ENCODE data around the gene YWHAE. TPM values are rescaled to one million over a fixed set of nuclear protein-coding genes. Genes with fewer than 3 reads are reported as not detected.
A peak's percentile ranks its signal among the peaks of the same experiment; 100 is the strongest.

YWHAE gene
- 358 and 964 TPM in 2 replicates for total RNA-seq (2012; rRNA removed)
- polyA plus RNA-seq (2012; rRNA removed): 774 and 817 TPM in 2 replicates
- polyA plus RNA-seq (2012; cell fraction: cytosol; rRNA removed): 140 and 369 TPM in 2 replicates
- polyA plus RNA-seq (2012; cell fraction: nucleus; rRNA removed; ENCODE audit: low replicate concordance): 42.1 and 246 TPM in 2 replicates
- Bru-seq, nascent RNA: percentile 97 among the genes with signal in this experiment
- percentile 99 among the genes with signal in this experiment for BruChase-seq, experiment 1, labeled RNA remaining after a 6-hour chase
- BruChase-seq, experiment 2, labeled RNA remaining after a 2-hour chase: percentile 95 among the genes with signal in this experiment
- long read RNA-seq, transcript YWHAE-208 (7 exons, 1,818 nt): minor isoform, 9 of 336 reads
- long read RNA-seq, transcript YWHAE-205 (2 exons, 465 nt): minor isoform, 11 of 336 reads
- long read RNA-seq, transcript YWHAE-201 (6 exons, 2,211 nt): major isoform, 290 of 336 reads
- long read RNA-seq, partial matches to known transcripts: 10 of 336 reads
- long read RNA-seq, other reads (novel, unspliced or antisense): 15 of 336 reads

DNA sequence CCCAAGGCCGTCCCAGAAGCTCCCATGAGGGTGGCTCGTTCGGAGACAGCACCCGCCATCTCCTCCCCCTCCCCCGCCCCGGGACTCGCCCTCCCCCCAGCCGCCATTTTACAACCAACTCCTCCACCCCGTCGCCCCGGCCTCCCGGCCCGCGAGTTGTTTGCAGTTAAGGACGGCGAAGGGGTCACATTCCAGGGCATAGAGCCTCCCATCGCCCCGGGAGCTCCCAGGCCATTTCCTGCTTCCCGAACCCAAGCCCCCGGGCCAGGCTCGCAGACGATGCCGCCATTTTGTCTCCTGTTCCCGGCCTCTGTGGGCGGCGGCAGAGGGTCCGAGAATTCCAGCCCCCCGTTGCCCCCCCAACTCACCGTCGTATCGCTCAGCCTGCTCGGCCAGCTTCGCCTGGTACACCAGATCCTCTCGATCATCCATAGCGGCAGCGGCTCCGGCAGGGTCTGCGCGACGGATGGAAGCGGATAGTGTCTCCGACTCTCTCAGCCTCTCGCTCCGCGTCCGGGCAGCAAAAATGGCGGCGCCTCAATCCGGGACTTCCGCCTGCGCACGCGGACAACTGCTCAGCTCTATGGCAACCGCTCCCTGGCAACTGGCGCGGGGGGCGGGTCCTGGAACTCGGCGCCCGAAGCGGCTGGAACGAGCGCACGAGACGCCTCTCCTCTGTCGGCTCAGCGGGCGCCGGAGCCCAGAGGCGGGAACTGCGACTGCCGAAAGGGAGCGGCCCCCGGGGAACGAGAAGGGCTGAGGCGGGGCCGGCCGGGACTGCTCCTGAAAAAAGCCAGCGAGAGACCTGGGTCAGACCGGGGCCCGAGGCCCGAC lies at the start of gene YWHAE:
Gene YWHAE (minus strand): TSS at position 544 of the 834 bp plus-strand sequence. CDS start 112 bp downstream, at position 432.
- H2BK20ac ChIP-seq (ENCODE audit: low read depth, low read length): no peak within 1 kb of the TSS
- H3K79me1 ChIP-seq (ENCODE audit: low read depth in 1 of 2, low read length in 2 of 2): peaks cover 0 to 14% of the 10 kb centered on the region in 2 experiments; a peak in 1 of 4 replicates
- peak within 1 kb of the TSS; percentile 100 for H2AK5ac ChIP-seq (ENCODE audit: low read depth, low read length)
- CTCF ChIA-PET: interaction anchor here (0.9 kb wide), 1 partner anchor 9 kb away, joined by 3 read pairs; no protein-coding TSS in a partner anchor
- H4K91ac ChIP-seq (ENCODE audit: insufficient read depth, low read depth, low read length): peak within 1 kb of the TSS; percentile 93
- POLR2A ChIA-PET (ENCODE audit: unreplicated experiment): interaction anchor here (1.7 kb wide), 1 partner anchor 9 kb away, joined by 3 read pairs; no protein-coding TSS in a partner anchor
- dilution Hi-C loops (cut with HindIII; ENCODE audit: low sequenced_read_pairs, unreplicated experiment): no loop called here
- no peaks in the 10 kb centered on the region; the same call in none of the 2 replicates for H3K4me1 ChIP-seq (ENCODE audit: control insufficient read depth, insufficient read depth, low read length)
- no TSS peak for BruUV-seq (replicated peaks)
- H3K4me2 ChIP-seq (ENCODE audit: low read depth, low read length): peak within 1 kb of the TSS; percentile 100
- WGBS, 2 experiments (ENCODE audit: extremely low coverage in 2 of 2, insufficient read length in 1 of 2): 0% methylated on average over 43 of the region's 82 CpGs; no CpG with 5 or more reads in 1 of the 2 experiments
- in situ Hi-C loops (cut with MboI; ENCODE audit: low sequenced_read_pairs): no loop called here
- peak within 1 kb of the TSS; percentile 100 for H3K23ac ChIP-seq (ENCODE audit: low read depth, low read length)
- ATAC-seq (ENCODE audit: low read depth) (peak; percentile 94), DNase-seq (peak; percentile 91)
- peaks cover 51% of the 10 kb centered on the region for H4K20me1 ChIP-seq (ENCODE audit: insufficient read depth, low read length)
- peak within 1 kb of the TSS; percentile 100 for H3K14ac ChIP-seq (replicated peaks; ENCODE audit: low read depth, low read length)
- H2BK15ac ChIP-seq (ENCODE audit: low read depth, low read length): peak within 1 kb of the TSS; percentile 17; the same call in 1 of the 3 replicates
- peak within 1 kb of the TSS; percentile 95 to 99 for H4K8ac ChIP-seq (ENCODE audit: low read depth in 2 of 2, low read length in 2 of 2)
- peak within 1 kb of the TSS; percentile 89 for H4K5ac ChIP-seq (ENCODE audit: low read depth, low read length)
- H3K4me3 ChIP-seq (ENCODE audit: insufficient read depth, low read depth, low read length): peak within 1 kb of the TSS; percentile 79
- H3K27me3 ChIP-seq (ENCODE audit: control insufficient read depth, insufficient read depth, low read length): no peaks in the 10 kb centered on the region
- peak within 1 kb of the TSS; percentile 83 for H3K18ac ChIP-seq (ENCODE audit: low read depth, low read length)
- intact Hi-C loops (cut with micrococcal nuclease): loop anchor here (2.0 to 5.0 kb wide), 3 partner anchors 35 to 57 kb away; partner anchors contain the start of gene CRK
- H2BK5ac ChIP-seq (ENCODE audit: low read depth, low read length, poor library complexity, severe bottlenecking): peak within 1 kb of the TSS; percentile 98
- H3K9me3 ChIP-seq (ENCODE audit: control insufficient read depth, insufficient read depth, low read length): no peaks in the 10 kb centered on the region
- H3K36me3 ChIP-seq (ENCODE audit: control insufficient read depth, insufficient read depth, low read length): peaks cover 4% of the 10 kb centered on the region
- H2AFZ ChIP-seq (replicated peaks; ENCODE audit: low read length, poor library complexity): peak within 1 kb of the TSS; percentile 98
- peak within 1 kb of the TSS; percentile 99 for H3K4ac ChIP-seq (ENCODE audit: low read depth, low read length)
- H3K9ac ChIP-seq (ENCODE audit: low read depth, low read length): peak within 1 kb of the TSS; percentile 95
- peak within 1 kb of the TSS; percentile 99 for H3K56ac ChIP-seq (ENCODE audit: extremely low read depth, insufficient read depth, low read length)
- no peaks in the 10 kb centered on the region for H3K9me1 ChIP-seq (ENCODE audit: insufficient read depth, low read length)
- H2BK120ac ChIP-seq (ENCODE audit: low read depth, low read length): peak within 1 kb of the TSS; percentile 82
- H3K27ac ChIP-seq (ENCODE audit: insufficient read depth, low read length): peak within 1 kb of the TSS; percentile 98
- H2AK9ac ChIP-seq (replicated peaks; ENCODE audit: low read depth, low read length, poor library complexity): peak within 1 kb of the TSS; percentile 100
- TF ChIP-seq RAD21 (IDR thresholded peaks at IDR 0.05; ENCODE audit: low read length) (peak; percentile 21; the same call in 1 of the 2 replicates), RFX5 (IDR thresholded peaks at IDR 0.05; ENCODE audit: low read depth, low read length) (no peak), MXI1 (IDR thresholded peaks at IDR 0.05; ENCODE audit: borderline replicate concordance, low read depth, low read length) (peak; percentile 98), RCOR1 (IDR thresholded peaks at IDR 0.05; ENCODE audit: insufficient replicate concordance, low read length) (no peak), POLR2A (IDR thresholded peaks at IDR 0.05; ENCODE audit: low read depth, low read length) (peak; percentile 95), CHD1 (IDR thresholded peaks at IDR 0.05; ENCODE audit: low read depth, low read length) (peak; percentile 52; the same call in 1 of the 2 replicates), CEBPB (IDR thresholded peaks at IDR 0.05; ENCODE audit: low read depth, low read length) (no peak), BHLHE40 (IDR thresholded peaks at IDR 0.05; ENCODE audit: low read depth, low read length) (peak; percentile 91), FOS (IDR thresholded peaks at IDR 0.05; ENCODE audit: low read depth, low read length) (no peak), MAZ (IDR thresholded peaks at IDR 0.05; ENCODE audit: borderline replicate concordance, low read depth, low read length) (0 out of 2 replicates have a peak, but pooled peaks have one; percentile 4), CTCF (conservative IDR thresholded peaks at IDR 0.05; ENCODE audit: low read depth, low read length) (no peak)
- TF ChIP-seq, protein P1, sequence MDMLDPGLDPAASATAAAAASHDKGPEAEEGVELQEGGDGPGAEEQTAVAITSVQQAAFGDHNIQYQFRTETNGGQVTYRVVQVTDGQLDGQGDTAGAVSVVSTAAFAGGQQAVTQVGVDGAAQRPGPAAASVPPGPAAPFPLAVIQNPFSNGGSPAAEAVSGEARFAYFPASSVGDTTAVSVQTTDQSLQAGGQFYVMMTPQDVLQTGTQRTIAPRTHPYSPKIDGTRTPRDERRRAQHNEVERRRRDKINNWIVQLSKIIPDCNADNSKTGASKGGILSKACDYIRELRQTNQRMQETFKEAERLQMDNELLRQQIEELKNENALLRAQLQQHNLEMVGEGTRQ (IDR thresholded peaks at IDR 0.05; ENCODE audit: low read depth, low read length): peak; percentile 38
